GM12878 (cell line): ENCODE measurements around the gene PLOD3. TPM values are rescaled to one million over a fixed set of nuclear protein-coding genes. Genes with fewer than 3 reads are reported as not detected.

Experiments
- ATAC-seq: fragments of 200-7000 bp; cut with Tn5 transposase; 3 replicates; pipeline ENCODE4 v1.9.1; 2020; ENCODE audit warnings: mild to moderate bottlenecking, moderate library complexity
- BruUV-seq: library from RNA; stranded (reverse); fragments of 400-500 nt; replicated peaks from 2 replicates; lab custom pipeline; 2021; lab: Mats Ljungman, UMichigan
- CTCF ChIA-PET: fragments of 300-600 bp; sonication (Branson Sonifier 250); formaldehyde crosslinking; extraction: SDS; loops from one replicate; lab custom pipeline; 2021; ENCODE audit warnings: inconsistent platforms; lab: Yijun Ruan, JAX
- POLR2A ChIA-PET: fragments of 350-600 bp; formaldehyde crosslinking; extraction: SDS; loops from one replicate; lab custom pipeline; 2021; ENCODE audit warnings: inconsistent platforms; lab: Charles Lee
- RAD21 ChIA-PET: fragments of 300-600 bp; sonication (Branson Sonifier 250); formaldehyde crosslinking; loops from one replicate; lab custom pipeline; 2023; ENCODE audit warnings: antibody characterized with exemption; ENCODE audit not compliant: unreplicated experiment; lab: Charles Lee
- SMC1A ChIA-PET: fragments of 300-600 bp; sonication (Branson Sonifier 250); formaldehyde crosslinking; loops from one replicate; lab custom pipeline; 2023; ENCODE audit not compliant: unreplicated experiment, uncharacterized antibody; lab: Charles Lee
- DNase-seq: peaks from one replicate; pipeline ENCODE4 v3.0.0-alpha.2; 2011; ENCODE audit warnings: low read depth, low spot score
- FAIRE-seq: peaks from 3 replicates; lab custom pipeline; 2011; peaks lifted over from hg19 to GRCh38; lab: Jason Lieb, UNC
- H2AFZ ChIP-seq: 2 replicates; pipeline ENCODE4 v1.6.0; 2011; ENCODE audit warnings: low read depth, low read length, control low read depth; ENCODE audit not compliant: control insufficient read depth
- H3K27ac ChIP-seq: 2 replicates; pipeline ENCODE4 v1.5.1; 2011; ENCODE audit warnings: control low read depth; ENCODE audit not compliant: control insufficient read depth, insufficient read depth
- H3K27me3 ChIP-seq, 2 experiments: replicated peaks in 1 of 2; 2 replicates each; pipeline versions ENCODE4 v1.6.0 to v1.6.1; 2011; ENCODE audit warnings: low read length in 1 of 2; ENCODE audit not compliant: control insufficient read depth in 2 of 2, insufficient read depth in 2 of 2
- H3K36me3 ChIP-seq, 2 experiments: 2 replicates each; pipeline ENCODE4 v1.5.1; 2011; ENCODE audit warnings: low read length in 1 of 2; ENCODE audit not compliant: control insufficient read depth in 2 of 2, insufficient read depth in 2 of 2
- H3K4me1 ChIP-seq: 2 replicates; pipeline ENCODE4 v1.6.1; 2011; ENCODE audit warnings: mild to moderate bottlenecking, low read length, moderate library complexity, mixed read lengths; ENCODE audit not compliant: control insufficient read depth, insufficient read depth
- H3K4me2 ChIP-seq: 2 replicates; pipeline ENCODE4 v1.6.0; 2011; ENCODE audit warnings: control low read depth; ENCODE audit not compliant: control insufficient read depth, insufficient read depth
- H3K4me3 ChIP-seq: fragments of 200-600 bp; sonication (generic); 2 replicates; pipeline ENCODE4 v1.5.1; 2016
- H3K79me2 ChIP-seq: 2 replicates; pipeline ENCODE4 v1.6.0; 2011; ENCODE audit warnings: low read length; ENCODE audit not compliant: control insufficient read depth, insufficient read depth
- H3K9ac ChIP-seq: 2 replicates; pipeline ENCODE4 v1.8.0; 2011; ENCODE audit warnings: low read length, control low read depth, mixed read lengths; ENCODE audit not compliant: control insufficient read depth, insufficient read depth
- H3K9me3 ChIP-seq: replicated peaks from 3 replicates; pipeline ENCODE4 v1.5.1; 2011; ENCODE audit warnings: mild to moderate bottlenecking, low read length; ENCODE audit not compliant: control insufficient read depth, insufficient read depth
- H4K20me1 ChIP-seq: 2 replicates; pipeline ENCODE4 v1.6.0; 2011; ENCODE audit not compliant: control insufficient read depth, insufficient read depth
- ATF3 ChIP-seq: IDR thresholded peaks from 2 replicates; pipeline ENCODE4 v1.6.1; 2011; ENCODE audit warnings: low read depth, mild to moderate bottlenecking, low read length, moderate library complexity, borderline replicate concordance; ENCODE audit errors: extremely low read depth
- BMI1 ChIP-seq: fragments of 450-650 bp; IDR thresholded peaks from 2 replicates; pipeline ENCODE4 v1.6.1; 2016; ENCODE audit warnings: mild to moderate bottlenecking, moderate library complexity, borderline replicate concordance
- CBFB ChIP-seq: IDR thresholded peaks from 2 replicates; pipeline ENCODE4 v1.6.1; 2016; ENCODE audit warnings: antibody characterized with exemption, low read depth
- CHD4 ChIP-seq: fragments of 200-600 bp; sonication (generic); IDR thresholded peaks from 2 replicates; pipeline ENCODE4 v1.6.1; 2016; ENCODE audit warnings: mild to moderate bottlenecking
- E4F1 ChIP-seq: fragments of 450-650 bp; IDR thresholded peaks from 2 replicates; pipeline ENCODE4 v1.6.1; 2018; ENCODE audit warnings: borderline replicate concordance, mild to moderate bottlenecking; ENCODE audit not compliant: partially characterized antibody
- MYB ChIP-seq: fragments of 150-350 bp; IDR thresholded peaks from 2 replicates; pipeline ENCODE4 v1.6.1; 2014; ENCODE audit warnings: mild to moderate bottlenecking, low read depth, low read length, borderline replicate concordance
- PRDM15 ChIP-seq: fragments of 450-650 bp; formaldehyde crosslinking; IDR thresholded peaks from 2 replicates; pipeline ENCODE4 v1.4.0; 2020; ENCODE audit warnings: mild to moderate bottlenecking, moderate library complexity
- SKIL ChIP-seq: fragments of 450-650 bp; IDR thresholded peaks from 2 replicates; pipeline ENCODE4 v1.6.1; 2017; ENCODE audit warnings: mild to moderate bottlenecking, low read depth, inconsistent platforms; ENCODE audit not compliant: poor library complexity, severe bottlenecking
- TARDBP ChIP-seq: IDR thresholded peaks from 2 replicates; pipeline ENCODE4 v1.6.1; 2016; ENCODE audit warnings: borderline replicate concordance
- ZBTB4 ChIP-seq: fragments of 450-650 bp; formaldehyde crosslinking; IDR thresholded peaks from 2 replicates; pipeline ENCODE4 v1.4.0; 2022; ENCODE audit warnings: mild to moderate bottlenecking, moderate library complexity
- ZNF207 ChIP-seq: fragments of 450-650 bp; IDR thresholded peaks from 2 replicates; pipeline ENCODE4 v1.6.1; 2014; ENCODE audit warnings: antibody characterized with exemption, mild to moderate bottlenecking, borderline replicate concordance
- WGBS: methylation state at CpG from one replicate; pipeline ENCODE4 v1.1.6; 2016; ENCODE audit warnings: low lambda C conversion rate; ENCODE audit not compliant: insufficient replicate concordance, insufficient coverage; ENCODE audit errors: missing lambda C conversion rate; 5-methylcytosine and 5-hydroxymethylcytosine counted together
- in situ Hi-C: fragments of 300-500 bp; cut with MboI; formaldehyde crosslinking; loops from 9 replicates; pipeline ENCODE4 v1.14.3; 2018; ENCODE audit warnings: mixed read lengths
- intact Hi-C: fragments of 100-400 bp; cut with micrococcal nuclease; formaldehyde crosslinking; loops from one replicate; pipeline ENCODE4 v1.14.2; 2022; ENCODE audit not compliant: unreplicated experiment
- polyA plus RNA-seq, 11 experiments: library from polyadenylated mRNA; depleted of rRNA in 4 of 11; unstranded in 6 of 11; stranded (reverse) in 5 of 11; fragments of >200 nt; fragmentation: Nextera tagmentation in 4 of 11; fragmentation: Illumina TruSeq in 1 of 11; extraction: Ambion mirVana in 4 of 11; extraction: Trizol in 1 of 11; gene quantifications; 1 replicate in 1 of 11; 2 replicates in 10 of 11; pipeline versions ENCODE4 v1.2.1 to v1.2.3, GENCODE V29; 2011 to 2016; ENCODE audit warnings: inconsistent platforms in 2 of 11, missing spikeins in 2 of 11, low read depth in 1 of 11
- total RNA-seq, 4 experiments: library from RNA; depleted of rRNA in 3 of 4; stranded (reverse); fragments of >200 nt in 3 of 4; fragmentation: Illumina TruSeq in 1 of 4; extraction: Trizol in 1 of 4; gene quantifications; 2 replicates each; pipeline versions ENCODE4 v1.2.1 to v1.2.3, GENCODE V29; 2013 to 2021

PLOD3 gene
- total and polyA plus RNA-seq, 10 of the 15 experiments (the other 5 are each of a cell fraction or from before 2014, with no cell fraction given), result 0.53 to 27.8 (median 15.1) TPM

GRCh38 chr7:101185258-101185839 lies 32.0 kb downstream of the PLOD3 start:
- DNase-seq (no peak), ATAC-seq (no peak), FAIRE-seq (no peak)
- BruUV-seq, result no TSS peak
- Histone ChIP-seq H3K4me1 (no peaks in the 10 kb centered on the region), H3K79me2 (no peaks in the 10 kb centered on the region), H2AFZ (no peak overlapping the region), H3K9me3 (no peaks in the 10 kb centered on the region), H3K27ac (no peak overlapping the region), H4K20me1 (no peaks in the 10 kb centered on the region), H3K4me3 (no peak overlapping the region), H3K4me2 (no peak overlapping the region), H3K9ac (no peak overlapping the region), H3K36me3 (no peaks in the 10 kb centered on the region), H3K27me3 (peaks cover 0 to 2% of the 10 kb centered on the region in 2 experiments; a peak in 2 of 4 replicates)
- POLR2A ChIA-PET, result no interaction called here
- RAD21 ChIA-PET, result no interaction called here
- in situ Hi-C loops, result no loop called here
- SMC1A ChIA-PET, result interaction anchor here (1.5 kb wide), 1 partner anchor 41 kb away, joined by 4 read pairs; no protein-coding TSS in a partner anchor
- 51% methylated on average over 5 of the region's 5 CpGs for WGBS
- intact Hi-C loops, result no loop called here
- CTCF ChIA-PET, result interaction anchor here (1.3 kb wide), 1 partner anchor 41 kb away, joined by 6 read pairs; no protein-coding TSS in a partner anchor
- TF ChIP-seq ZNF207, result no peak
- TF ChIP-seq PRDM15 (CRISPR knock-in tag), result no peak
- TF ChIP-seq CHD4, result no peak
- no peak for TF ChIP-seq ATF3
- no peak for TF ChIP-seq E4F1
- TF ChIP-seq CBFB, result no peak
- no peak for TF ChIP-seq SKIL
- no peak for TF ChIP-seq TARDBP
- no peak for TF ChIP-seq MYB
- no peak for TF ChIP-seq BMI1
- no peak for TF ChIP-seq ZBTB4 (CRISPR knock-in tag)
